Stimulated activated CD8-positive, alpha-beta memory T cell treated with anti-CD3 and anti-CD28 coated beads, Interleukin-7, amount 100 ng/mL, for 4 hours (primary cell): Measurements from ENCODE around the gene HRH3.

Experiments
- DNase-seq, 2 donors: peaks; one replicate each; pipeline ENCODE4 v3.0.0-alpha.2; 2020; ENCODE audit warnings: low read depth in 2 of 2

The HRH3 gene

GRCh38 chr20:62230276-62230675, 10.2 kb upstream of the HRH3 start:
- DNase-seq, result no peak

DNA sequence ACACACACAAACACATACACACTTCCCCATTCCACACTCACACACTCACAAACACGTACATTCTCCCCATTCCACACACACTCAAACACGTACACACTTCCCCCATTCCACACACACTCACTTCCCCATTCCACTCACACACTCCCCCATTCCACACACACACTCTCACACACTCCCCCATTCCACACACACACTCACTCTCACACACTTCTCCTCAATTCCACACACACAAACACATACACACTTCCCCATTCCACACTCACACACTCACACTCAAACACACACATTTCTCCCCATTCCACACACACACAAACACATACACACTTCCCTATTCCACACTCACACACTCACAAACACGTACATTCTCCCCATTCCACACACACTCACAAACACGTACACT, 9.6 kb upstream of the HRH3 start:
- DNase-seq, result no peak

- DNase-seq, result no peak
Observed at GRCh38 chr20:62228982-62229545, 9.0 kb upstream of the HRH3 start.

GRCh38 chr20:62227977-62228958, 8.2 kb upstream of the HRH3 start:
- no peak for DNase-seq

DNA sequence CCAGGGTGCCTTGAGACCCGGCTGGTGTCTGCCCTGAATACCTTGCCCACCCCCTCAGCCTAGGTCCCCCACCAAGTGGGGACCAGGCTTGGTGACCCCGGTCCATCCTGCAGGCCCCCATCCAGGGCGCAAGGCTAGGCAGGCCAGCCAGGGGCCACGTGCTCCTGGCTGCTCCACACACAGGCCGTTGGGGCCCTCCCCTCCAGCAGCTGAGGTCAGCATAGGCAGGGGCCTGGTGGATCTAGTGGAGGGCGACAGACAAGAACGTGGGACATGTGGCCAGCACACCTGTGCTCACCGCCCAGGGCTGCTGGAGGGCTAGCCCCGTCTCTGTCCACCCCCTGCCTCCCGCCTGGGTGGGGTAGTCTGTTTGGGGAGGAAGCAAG, 7.5 kb upstream of the HRH3 start:
- no peak for DNase-seq

DNA sequence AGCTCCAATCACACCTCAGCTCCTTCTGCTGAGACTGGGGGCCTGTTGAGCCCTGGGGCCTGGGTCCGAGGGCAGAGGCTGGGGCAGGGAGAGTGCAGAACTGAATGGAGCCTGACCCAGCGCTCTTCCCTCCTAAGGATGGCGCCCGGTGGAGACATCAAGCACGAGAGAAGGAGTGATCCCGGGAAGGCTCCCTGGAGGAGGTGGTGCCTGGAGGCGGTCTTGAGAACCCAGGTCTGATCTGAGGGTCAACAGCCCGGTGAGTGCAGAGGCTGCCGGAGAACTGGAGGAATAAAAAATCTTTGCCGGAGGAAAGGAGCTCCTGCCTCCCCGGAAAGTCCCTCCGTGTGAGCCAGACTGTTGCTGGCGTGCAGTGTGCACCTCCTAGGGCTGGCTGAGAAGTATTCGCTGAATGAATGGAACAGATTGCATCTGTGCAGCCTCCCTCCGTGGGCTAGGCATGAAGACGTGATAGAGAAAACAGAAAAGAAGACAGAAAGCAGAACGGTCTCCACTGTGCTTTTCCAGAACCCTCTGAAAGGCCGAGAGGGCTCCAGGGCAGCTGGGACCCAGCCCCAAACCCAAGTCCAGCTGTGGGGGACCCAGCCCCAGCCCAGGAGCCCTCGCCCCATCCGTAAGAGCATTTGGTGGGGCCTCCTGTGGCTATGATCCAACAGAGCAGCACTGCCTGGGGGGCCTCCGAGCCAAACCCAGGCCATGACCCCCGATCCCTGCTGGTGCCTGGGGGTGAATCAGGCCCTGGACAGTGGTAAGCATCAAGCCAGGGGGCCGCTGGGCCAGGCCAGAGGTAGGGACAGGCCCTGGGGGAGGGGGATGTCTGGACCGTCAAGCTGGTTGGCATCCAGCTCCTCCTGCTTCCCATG, 6.9 kb upstream of the HRH3 start:
- DNase-seq, result no peak

- no peak for DNase-seq
Observed at GRCh38 chr20:62225820-62226635, 6.0 kb upstream of the HRH3 start.

DNA sequence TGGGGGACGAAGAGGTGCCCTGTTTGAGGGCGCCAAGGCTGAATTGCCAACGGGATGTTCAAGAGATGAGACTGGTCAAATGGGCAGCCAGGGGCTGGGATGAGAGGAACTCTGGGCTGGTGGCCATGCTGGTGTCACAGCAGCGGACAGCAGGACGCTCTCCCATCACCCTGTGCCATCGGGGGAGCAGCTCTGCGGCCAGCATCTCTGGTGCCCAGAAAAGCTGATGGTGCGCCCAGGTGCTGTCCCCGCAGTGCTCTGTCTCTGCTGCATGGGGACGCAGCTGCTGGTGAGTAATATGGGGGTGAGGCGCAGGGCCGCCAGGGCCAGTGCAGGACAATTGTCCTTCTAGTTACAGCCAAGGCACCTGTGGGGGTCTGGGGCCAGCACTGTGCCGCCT, 4.9 kb upstream of the HRH3 start:
- no peak for DNase-seq

- DNase-seq, result no peak
Observed at GRCh38 chr20:62224113-62224855, 4.2 kb upstream of the HRH3 start.

DNA sequence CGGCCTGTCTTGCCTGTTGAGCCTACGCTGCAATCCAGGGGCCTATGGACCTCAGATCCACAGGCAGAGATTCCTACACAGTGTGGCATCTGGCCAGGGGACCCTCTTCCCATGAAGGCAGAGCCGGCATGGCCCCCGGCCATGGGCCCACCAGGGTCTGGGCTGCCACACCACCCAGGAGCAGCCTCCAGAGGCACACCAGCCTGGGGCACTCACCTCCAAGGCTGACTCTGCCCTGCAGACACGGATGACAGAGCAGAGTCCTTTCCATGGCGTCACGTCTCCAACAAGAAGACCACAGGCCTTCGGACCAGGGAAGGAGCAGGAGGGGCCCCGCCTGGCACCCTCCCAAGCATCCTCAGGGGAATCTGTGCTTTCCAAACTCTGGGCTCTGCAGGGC, 3.5 kb upstream of the HRH3 start:
- DNase-seq, result no peak

DNA sequence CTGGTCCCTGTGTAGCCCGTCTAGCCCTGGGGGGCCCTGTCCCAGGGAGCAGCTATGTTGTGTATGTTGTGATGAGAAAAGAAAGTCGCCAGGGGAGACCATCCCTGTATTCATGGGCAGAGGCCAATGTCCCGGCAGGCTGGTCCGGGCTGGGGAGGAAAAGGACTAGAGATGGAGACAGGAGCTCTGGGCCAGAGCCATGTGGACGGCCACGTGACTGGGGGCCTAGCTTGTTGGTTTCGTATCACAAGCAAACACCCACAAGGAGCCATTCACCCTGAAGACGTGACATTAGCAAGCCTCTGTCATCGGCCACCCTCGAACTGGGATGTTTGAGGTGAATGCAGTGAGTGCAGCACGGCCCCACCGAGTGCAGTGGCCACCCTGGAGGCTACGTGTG, 2.9 kb upstream of the HRH3 start:
- no peak for DNase-seq

DNA sequence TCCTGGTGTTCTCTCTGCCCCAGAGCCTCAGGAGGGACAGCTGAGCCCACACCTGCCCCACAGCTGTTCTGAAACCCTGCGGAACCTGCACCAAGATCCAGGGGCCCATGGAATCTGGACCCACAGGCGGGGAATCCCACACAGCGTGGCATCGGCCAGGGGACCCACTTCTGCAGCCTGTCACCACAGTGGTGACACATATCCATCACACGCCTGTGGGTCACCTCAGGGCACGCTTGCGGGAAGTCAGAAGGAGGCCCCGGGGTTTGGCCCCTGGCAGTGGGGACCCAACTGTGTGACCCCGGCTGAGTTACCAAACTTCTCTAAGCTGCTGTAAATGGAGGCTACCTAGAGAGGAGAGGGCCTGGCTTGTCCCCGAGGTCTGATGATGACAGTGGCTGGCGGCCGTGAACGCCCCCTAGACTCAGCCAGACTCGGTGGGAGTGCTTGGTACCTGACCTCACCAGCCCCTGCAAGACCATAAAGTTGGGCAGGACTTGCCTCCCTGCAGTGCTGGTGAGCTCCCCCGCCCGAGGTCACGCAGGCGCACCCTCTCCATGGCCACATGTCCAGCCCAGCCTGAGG, 2.3 kb upstream of the HRH3 start:
- no peak for DNase-seq

GRCh38 chr20:62220666-62221568, 839 bp upstream of the HRH3 start:
- no peak for DNase-seq

- no peak for DNase-seq
Observed at GRCh38 chr20:62219101-62219991, 732 bp downstream of the HRH3 start.

- no peak for DNase-seq
Observed at GRCh38 chr20:62217913-62218773, 1.9 kb downstream of the HRH3 start.

GRCh38 chr20:62216636-62217566, 3.2 kb downstream of the HRH3 start:
- DNase-seq, result no peak
